HG03457 (cell line): Measurements from ENCODE around the gene UNC5C.

Experiments used
- ATAC-seq: cut with Tn5 transposase; IDR thresholded peaks from one replicate; pipeline ENCODE4 v1.9.1; 2021; ENCODE audit warnings: moderate number of reproducible peaks; ENCODE audit not compliant: unreplicated experiment

The UNC5C gene

DNA sequence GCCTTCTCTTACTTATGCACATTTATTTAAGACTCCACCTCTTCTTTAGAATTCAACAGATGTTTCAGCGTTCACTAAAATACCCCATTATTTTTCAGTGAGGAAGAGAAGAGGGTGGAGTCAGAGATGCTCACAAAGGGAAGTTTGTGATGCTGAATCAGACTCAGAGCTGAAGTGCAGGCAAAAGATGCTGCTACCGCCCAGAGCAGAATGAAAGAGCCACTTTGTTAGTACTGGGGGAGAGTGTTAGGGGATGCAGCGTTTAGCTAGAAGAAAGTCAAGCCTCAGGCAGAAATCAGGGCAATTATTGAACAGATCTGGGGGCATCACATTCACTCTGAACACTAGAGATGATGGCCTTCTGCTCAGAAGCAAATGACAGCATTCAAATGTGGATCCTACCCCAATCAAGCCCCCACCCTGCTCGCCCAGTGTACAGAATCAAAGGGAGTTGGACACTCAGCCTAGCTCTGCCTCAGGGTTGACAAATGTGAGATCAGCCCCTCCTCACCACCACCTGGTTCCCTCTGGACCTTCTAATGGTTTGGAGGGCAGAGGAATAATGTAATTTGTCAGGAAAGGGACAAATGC is 138.3 kb downstream of the UNC5C start:
- ATAC-seq, result no peak

DNA sequence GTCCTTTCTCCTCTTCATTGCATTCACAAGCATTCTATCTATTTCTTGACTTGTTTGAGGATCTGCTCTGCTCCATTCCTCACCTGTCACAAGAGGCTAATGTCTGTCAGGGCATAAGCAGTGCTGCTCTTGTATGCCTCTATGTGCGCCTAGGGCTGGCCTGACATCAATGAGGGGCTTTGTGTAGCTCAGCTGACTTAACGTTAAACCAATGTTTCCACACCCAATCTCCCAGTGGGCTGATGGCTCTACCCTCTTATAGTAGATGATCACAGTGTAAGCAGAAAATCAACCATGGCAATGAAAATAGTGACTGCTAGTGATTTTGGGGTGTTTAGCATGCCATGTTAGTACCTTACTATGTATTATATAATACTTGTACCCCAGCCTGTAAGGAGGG is 139.0 kb downstream of the UNC5C start:
- no peak for ATAC-seq

DNA sequence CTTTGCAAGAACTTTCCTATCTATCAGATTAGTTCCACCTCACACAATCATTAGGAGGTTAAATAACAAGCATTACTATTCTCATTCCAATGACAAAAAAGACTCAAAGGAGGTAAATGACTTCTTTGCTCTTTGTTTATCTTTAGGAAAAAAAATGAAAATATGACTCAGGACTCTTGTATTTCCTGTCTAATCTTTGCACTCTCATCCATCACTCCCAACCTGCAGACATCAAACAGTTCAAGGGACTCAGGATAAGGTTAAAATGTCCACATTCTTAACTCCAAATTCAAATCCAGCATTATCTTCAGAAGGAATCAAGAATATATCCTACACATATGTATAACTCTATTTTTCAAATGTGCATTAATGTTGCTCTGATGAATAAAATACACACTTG is 139.6 kb downstream of the UNC5C start:
- ATAC-seq, result no peak

DNA sequence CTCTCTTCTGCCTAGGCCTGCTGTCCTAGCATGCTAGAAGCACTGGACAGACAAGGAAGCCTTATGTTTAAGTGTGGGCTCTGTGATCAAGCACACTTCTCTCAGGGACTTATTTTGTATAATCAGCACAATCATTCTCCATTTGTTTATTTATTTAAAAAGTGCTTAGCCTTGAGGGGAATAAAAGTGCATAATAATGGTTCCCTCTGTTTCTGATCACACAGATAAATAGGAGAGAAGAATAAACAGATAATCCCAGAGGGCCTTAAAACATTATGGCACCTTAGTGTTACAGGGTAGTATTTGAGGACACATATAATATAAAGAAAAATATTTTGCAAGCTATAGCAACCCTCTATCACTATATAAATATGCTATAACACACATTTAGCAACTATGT is 146.5 kb downstream of the UNC5C start:
- no peak for ATAC-seq

DNA sequence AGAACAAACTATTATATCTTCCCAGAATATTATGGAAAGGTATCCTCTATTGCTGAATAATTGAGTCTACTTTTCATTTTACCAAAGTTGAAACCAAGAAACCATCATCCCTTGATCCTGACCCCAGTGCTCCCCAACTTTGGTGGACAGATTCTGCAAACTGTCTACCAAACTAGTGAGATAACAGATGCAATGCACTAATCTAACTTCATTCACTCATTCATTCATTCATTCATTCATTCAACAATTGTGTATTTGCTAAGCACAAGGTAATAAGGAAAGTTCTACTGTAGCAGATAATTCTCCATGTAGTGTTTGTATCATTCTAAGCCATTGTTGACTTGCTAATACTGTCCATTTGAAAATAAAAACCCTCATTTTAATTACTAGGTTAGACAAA is 150.6 kb downstream of the UNC5C start:
- ATAC-seq, result no peak

DNA sequence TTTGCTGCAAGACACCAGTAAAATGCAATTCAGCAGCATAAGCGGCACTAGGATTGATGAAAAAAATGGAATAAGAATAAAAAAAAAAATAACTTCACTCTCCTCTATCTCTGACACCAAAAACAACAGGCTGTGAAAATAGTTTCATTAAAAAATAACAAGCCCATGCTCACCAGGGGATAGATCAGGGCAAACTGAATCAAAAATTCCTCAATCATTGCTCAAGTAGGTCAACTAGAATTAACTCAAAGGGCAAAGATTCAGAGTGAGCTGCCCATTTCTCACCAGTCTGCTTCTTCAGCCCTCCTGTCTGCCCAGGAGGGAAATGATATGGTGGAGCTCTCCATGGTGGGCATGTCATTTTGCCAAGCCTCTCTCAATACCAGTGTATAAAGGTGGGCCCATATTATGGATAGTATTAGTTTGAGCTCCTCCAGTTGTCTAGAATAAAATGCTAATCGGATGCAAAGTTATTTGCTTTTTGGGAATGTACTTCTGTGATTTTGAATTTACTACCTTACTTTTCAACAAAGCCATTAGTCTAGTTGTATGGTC is 153.9 kb downstream of the UNC5C start:
- no peak for ATAC-seq

DNA sequence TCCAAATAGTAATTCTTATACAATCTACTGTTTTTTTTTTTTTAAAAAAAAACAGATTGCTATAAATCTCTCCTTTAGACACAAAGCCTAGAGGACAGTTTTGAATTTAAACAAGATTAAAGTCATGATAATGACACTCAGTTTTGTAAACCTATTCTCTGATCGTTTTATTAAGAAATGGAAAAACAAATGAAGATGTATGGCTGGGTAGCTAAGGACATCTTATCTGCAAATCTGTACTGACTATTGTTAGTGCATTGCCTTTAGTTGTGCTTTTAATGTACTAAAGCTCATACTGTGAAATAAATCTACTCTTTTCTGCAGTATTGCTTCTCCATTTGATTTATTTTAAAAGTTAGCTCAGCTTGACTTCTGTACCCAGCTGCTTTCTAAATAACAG is 155.0 kb downstream of the UNC5C start:
- ATAC-seq, result no peak

DNA sequence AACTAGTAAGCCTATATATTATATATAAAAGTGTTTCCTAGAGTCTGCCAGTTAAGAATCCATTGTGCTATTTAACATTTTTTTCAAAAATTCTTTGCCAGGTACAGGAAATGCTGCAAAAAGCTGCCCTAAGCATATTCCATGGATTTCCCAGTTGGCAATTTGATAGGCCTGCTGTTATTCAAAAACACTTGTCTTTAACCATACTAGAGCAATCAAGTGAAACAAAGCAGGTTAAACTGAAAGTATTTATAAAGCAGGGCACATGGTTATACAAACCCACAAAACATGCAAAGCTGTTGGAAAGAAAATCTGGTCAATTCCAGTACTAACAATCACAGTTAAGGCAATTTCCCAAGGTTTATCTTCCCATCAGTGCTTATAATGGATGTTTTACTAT is 159.9 kb downstream of the UNC5C start:
- ATAC-seq, result no peak

DNA sequence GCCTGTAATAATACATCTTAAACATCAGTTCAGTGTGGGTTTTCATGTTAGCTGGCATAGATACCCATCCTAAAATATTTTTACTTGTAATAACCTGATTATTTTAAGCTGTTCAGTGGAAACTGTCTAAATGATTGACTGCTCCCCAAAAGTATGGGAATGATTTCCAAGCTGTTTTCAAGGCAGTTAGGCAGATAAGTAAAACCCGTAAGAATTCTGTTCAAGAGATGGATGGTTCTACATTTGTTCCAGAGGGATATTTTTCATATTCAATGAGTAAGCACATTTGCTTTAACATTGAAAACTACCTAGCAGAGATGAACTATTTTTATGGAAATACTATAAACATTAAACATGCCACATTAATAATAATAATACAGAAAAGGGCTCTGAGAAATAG is 161.1 kb downstream of the UNC5C start:
- no peak for ATAC-seq

DNA sequence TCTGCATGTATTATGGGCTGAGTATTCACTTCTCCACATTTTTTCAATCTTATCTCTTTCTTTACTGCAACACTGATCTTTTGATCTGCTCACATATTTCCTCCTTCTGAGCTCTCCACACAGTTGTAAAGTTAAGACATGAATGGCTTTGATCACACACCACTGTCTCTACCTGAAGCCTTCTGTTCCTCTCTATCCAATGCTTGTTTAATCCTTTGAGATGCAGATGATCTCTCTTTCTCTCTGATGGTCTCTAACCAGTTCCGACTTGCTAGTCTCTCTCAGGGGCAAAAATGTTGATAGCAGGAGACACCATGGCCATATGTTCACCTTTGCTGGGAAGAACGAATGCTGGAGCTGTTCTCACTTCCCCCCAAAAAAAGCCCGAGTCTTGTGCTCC is 162.4 kb downstream of the UNC5C start:
- no peak for ATAC-seq

DNA sequence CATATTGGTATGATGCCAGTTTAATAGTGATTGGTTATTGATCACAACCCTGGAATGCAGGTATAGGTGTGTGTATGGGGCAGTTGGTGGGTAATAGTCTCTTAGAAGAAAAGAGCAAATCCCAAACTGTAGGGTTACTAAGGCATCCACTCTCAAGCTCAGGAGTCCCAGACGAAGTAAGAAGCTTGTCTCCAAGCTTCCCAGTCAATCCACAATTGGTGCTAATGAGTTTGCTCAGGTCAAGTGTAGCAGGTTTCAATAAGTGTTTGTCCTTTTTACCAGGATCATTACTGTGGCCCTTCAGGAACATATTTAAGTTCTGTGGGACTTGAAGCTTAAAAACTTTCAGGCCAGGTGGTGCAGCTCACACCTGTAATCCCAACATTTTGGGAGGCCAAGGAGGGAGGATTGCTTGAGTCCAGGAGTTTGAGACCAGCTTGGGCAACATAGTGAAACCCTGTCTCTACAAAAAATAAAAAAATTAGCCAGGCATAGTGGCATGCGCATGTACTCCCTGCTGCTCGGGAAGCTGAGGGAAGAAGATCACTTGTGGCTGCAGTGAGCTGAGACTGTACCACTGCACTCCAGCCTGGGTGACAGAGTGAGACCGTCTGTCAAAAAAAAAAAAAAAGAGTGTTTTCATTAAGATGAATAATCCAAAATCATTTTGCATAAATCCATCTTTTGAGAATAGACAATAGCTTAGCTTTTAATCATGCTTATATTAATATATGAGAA is 166.8 kb downstream of the UNC5C start:
- no peak for ATAC-seq

DNA sequence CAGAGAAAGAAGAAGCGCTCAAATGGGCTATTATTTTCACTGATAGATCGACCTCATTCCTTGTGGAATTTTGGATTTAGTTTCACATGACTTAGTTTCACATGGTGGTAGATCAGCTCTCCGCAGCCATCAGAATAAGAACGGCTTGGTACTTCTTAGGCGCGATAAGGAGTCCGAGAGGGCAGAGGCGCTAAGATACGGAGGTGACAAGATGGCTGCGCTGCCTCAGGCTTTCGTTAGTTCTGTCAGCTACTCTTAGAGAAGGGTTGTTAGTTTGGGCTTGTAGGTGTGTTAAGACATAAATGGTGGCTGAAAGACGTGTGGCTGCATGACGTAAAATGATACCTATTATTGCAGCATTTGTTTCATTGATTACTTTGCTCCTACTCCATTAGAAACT is 169.1 kb downstream of the UNC5C start:
- ATAC-seq, result no peak

DNA sequence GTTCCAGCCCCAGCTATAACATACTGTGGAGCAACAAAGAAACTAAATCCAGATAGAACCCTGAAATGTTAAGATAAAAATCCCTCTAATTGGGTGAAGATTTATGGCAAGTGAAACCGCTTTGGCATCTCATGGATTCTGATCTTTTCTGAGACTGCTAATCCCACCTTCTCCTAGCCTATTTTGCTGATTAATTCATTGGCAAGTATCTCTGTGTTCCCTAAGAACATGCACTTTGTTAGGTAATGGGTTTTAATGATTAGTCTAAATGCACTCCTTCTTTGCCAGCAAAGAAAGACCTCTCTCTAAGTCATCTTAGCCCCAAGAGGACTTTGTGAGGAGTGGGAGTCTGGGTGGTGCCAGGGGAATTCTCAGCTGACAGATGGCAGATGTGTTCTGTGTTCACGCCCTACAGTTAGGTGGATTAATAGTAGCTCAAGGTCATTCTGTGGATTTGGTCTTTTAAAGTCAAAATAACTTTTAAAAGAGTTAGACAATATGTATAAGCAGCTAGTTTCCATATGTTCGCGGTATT is 171.3 kb downstream of the UNC5C start:
- no peak for ATAC-seq

DNA sequence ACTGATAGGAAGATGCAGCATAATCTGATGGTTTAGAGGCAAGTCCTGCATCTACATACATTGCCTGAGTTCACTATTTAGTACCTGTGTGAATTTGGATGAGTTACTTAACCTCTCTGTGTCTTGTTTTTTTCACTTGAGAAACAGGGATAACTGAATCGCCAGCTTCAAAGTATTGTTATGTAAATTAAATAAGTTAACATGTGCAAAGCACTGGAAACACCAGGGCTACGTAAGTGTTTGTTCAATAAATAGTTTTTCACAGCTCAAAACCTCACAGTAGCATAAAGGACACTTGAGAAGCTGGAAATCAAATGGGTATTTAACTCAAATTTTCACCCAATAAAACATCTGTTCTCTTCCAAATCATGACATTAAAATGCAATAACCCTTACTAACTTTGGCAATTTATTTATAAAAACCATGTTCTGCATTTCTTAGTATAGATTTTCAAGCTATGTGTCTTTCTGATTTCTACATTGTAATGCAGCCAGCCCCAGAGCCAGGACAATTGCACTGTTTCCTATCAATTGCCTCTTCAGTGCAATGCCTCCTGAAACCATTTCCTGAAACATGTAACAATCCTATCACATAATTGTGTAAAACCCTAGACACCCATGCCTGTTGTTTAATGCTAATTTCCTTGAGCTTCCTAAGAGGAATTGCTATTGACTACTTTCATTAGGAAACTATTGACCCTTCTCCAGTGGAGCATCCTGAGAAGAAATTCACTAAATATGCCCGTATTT is 177.1 kb downstream of the UNC5C start:
- ATAC-seq, result no peak

DNA sequence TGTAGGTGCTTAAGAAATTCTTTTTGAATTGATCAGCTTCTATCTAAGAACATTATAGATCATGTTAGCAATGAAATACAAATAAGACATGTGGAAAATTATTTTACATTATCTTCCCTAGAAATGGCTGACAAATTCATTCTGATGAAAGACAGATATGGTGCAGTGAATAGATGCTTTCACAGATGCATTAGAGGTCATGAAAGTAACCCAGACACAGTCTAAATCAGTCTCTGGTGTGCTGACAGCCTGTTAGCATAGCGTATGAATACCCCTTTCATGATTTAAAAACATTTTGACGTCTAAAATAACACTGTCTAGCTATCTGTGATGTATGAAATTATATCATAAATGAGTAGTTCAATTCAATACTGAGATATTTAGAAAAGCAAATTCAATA is 180.9 kb downstream of the UNC5C start:
- no peak for ATAC-seq

DNA sequence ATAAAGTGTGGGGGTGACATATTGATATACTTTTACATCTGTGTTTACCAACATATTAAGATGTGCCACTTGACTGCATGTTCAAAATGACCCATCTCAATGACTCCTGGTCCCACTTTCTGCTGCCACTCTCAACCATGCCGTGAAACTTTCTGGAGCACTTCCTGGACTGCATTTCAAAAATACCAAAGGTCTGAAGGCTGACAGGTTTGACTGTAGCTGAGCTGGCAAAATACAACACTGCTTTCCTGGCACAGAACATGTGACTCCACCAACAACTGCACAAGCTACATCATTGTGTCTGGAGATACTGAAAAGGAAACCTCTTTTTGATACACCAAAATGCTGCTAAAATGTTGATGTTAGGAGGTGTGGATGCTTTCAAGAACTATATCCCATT is 184.8 kb downstream of the UNC5C start:
- ATAC-seq, result no peak

DNA sequence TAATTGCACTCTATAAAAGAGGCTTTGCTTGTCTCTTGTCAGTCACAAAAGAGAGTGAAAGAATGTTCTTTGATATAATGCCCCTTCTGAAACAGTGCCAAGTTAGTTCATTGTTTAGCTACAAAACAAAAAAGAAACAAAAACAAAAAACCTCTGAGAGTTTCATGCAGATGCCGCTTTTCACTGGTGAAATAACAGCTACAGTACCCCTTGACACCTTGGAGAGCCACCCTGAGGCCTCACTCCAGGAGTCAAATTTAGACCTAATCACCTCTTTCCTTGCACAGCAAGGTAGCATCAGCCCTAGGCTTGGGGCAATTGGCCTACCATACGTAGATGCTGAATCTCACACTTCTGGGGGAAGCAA is 185.2 kb downstream of the UNC5C start:
- no peak for ATAC-seq

DNA sequence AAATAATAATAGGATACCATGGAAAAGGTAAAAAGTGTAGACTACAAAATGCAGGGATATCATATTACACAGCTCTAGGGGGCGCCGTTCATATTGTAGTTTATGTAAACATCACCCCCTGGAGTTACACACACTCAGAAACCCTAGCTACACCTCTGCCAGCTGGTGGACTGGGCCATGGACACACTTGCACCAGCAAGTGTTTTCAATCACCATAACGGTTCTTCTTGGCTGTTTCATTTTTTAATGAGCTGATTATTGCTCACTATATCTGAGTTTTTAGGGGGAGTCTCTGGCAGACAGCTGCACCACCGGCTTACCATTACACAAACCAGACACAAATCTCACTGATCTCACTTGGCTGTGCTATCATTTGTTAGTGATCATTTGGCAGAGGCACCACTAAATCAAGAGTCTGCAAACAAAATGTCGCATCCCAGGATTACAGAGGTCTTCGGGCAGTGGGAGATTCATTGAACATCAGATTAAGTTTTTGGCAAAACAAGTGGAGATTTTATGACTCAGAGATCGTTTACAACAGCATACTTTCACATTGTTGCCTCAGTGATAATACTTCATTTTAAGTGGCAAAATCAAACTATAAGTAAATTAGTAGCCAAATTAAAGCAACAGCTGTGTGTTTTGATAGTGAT is 185.7 kb downstream of the UNC5C start:
- ATAC-seq, result no peak

DNA sequence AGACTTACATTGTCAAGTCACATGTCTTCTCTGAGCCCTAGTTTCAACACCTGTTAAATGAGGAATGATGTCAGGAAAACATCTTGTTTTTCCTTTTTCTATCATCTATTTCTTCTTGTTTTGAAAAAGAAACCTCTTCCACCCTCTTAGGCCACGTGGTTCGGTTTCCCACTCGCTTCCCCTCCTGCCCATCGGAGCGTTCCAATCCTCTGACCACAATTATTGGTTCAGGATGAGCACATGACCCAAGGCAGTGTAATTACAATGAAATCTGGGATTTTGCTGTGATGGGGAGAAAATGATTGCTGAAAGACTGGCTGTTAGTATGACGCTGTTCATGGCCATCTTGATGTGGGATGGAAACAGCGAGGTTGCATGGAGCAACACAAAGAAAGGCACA is 186.7 kb downstream of the UNC5C start:
- no peak for ATAC-seq

DNA sequence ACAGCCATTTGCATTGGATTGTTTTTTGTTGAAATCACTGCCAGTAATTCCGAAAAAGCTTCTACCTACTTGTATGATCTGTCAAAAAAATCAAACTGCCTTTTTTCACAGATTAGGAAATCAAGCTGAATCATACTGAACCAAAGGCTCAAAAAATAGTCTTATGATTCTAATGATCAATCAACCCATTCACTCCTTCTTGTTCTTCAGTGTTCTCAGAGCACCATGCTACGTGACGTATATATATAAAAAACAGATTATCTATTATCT is 187.1 kb downstream of the UNC5C start:
- no peak for ATAC-seq

DNA sequence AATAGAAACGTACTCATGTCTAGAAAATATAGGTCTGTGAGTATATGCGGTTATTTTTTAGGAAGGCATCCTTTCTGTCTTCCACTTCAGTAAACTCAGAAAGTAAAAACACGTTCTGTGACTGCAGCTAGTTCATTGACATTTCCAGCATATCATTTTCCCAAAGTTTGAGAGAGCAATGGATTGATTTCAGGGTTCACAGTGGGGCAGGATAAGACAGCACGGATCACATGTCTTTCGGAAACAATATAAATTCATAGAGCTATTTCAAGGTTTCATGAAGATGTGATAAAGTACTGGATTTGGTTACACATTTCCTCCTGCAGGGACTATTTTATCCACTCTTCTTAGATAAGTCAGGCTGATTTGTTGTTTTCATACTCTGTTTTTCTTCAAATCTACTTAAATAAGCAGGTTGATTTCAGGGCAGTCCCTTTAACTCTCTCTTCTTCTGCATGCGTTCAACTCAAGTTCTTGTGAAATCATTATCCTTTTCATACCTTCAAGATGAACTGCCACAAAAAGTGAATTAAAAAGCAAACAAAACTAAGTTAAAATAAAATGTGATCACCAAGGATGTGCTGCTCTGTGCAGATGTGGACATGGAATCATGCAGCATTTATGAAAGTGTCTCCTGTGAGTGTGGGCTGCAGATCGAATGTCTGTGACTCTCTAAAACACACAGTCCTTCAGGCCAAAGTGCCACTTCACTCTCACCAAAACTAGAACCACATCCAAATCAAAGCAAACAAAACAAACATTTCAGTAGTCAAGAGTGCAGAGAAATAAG is 187.7 kb downstream of the UNC5C start:
- no peak for ATAC-seq
